Stimulated activated CD4-positive, alpha-beta T cell treated with anti-CD3 and anti-CD28 coated beads, Interleukin-12 subunit alpha, Interleukin-12 subunit beta, amount 100 ng/mL, for 48 hours (primary cell): ENCODE data around the gene KCNC4.

Source experiments
- DNase-seq, 3 donors: peaks; one replicate each; pipeline ENCODE4 v3.0.0-alpha.2; 2020; ENCODE audit warnings: low read depth in 2 of 3, low spot score in 1 of 3

KCNC4 gene

GRCh38 chr1:110250749-110251148 lies 40.6 kb downstream of the KCNC4 start:
- DNase-seq: no peak

- no peak for DNase-seq
Measured at GRCh38 chr1:110253213-110253612, 43.1 kb downstream of the KCNC4 start.

GRCh38 chr1:110254604-110255391 lies 44.7 kb downstream of the KCNC4 start:
- DNase-seq: no peak

GRCh38 chr1:110255392-110255787 lies 45.3 kb downstream of the KCNC4 start:
- DNase-seq: no peak

GRCh38 chr1:110258734-110259133 lies 48.6 kb downstream of the KCNC4 start:
- no peak for DNase-seq

GRCh38 chr1:110259770-110260169 lies 49.7 kb downstream of the KCNC4 start:
- no peak for DNase-seq
